ENCODE measurements around the gene C6orf62.
"Not testable (repeated sequence)": the region's sequence is repeated elsewhere in the genome, so short reads cannot be mapped to it uniquely, and the experiment has no call there.

GRCh38 chr6:24716602-24717148 is 2.3 kb downstream of the C6orf62 start:
- not testable (repeated sequence) for TF ChIP-seq CTCF (IDR thresholded peaks at IDR 0.05; ENCODE audit: poor library complexity); EZH2 (IDR thresholded peaks at IDR 0.05; ENCODE audit: borderline replicate concordance)
